ENCODE measurements around the gene ZBTB38. TPM values are rescaled to one million over a fixed set of nuclear protein-coding genes. Genes with fewer than 3 reads are reported as not detected.

The ZBTB38 gene
- total RNA-seq, 1 donor = 181 TPM

- Histone ChIP-seq H4K20me1 (ENCODE audit: insufficient read depth, low read length) (no peaks in the 10 kb centered on the region), H3K27ac (ENCODE audit: low read depth, low read length) (no peak overlapping the region), H3K4me2 (ENCODE audit: insufficient read depth, low read length) (no peak overlapping the region), H3K27me3 (ENCODE audit: insufficient read depth, low read length) (no peaks in the 10 kb centered on the region), H3K4me3 (ENCODE audit: insufficient read depth, low read length) (no peak overlapping the region), H3K9me3 (ENCODE audit: low read depth, low read length) (no peaks in the 10 kb centered on the region), H3K4me1 (ENCODE audit: insufficient read depth, low read length) (peaks cover 4% of the 10 kb centered on the region), H3K36me3 (ENCODE audit: insufficient read depth, low read length) (no peaks in the 10 kb centered on the region), H3K79me2 (ENCODE audit: insufficient read depth, low read length) (no peaks in the 10 kb centered on the region), H2AFZ (ENCODE audit: low read length) (no peak overlapping the region)
- no peak for DNase-seq (ENCODE audit: insufficient read length, low spot score, missing footprints)
- TF ChIP-seq CTCF (IDR thresholded peaks at IDR 0.05; ENCODE audit: extremely low read depth, low read depth, low read length) = no peak
Observed at GRCh38 chr3:141353652-141354495, 14.4 kb upstream of the ZBTB38 start.

- no peak for TF ChIP-seq CTCF (IDR thresholded peaks at IDR 0.05; ENCODE audit: extremely low read depth, low read depth, low read length)
- Histone ChIP-seq H3K4me1 (ENCODE audit: insufficient read depth, low read length) (no peaks in the 10 kb centered on the region), H3K36me3 (ENCODE audit: insufficient read depth, low read length) (no peaks in the 10 kb centered on the region), H3K27ac (ENCODE audit: low read depth, low read length) (no peak overlapping the region), H3K4me3 (ENCODE audit: insufficient read depth, low read length) (no peak overlapping the region), H3K9me3 (ENCODE audit: low read depth, low read length) (no peaks in the 10 kb centered on the region), H3K27me3 (ENCODE audit: insufficient read depth, low read length) (no peaks in the 10 kb centered on the region), H3K4me2 (ENCODE audit: insufficient read depth, low read length) (no peak overlapping the region), H3K79me2 (ENCODE audit: insufficient read depth, low read length) (no peaks in the 10 kb centered on the region), H4K20me1 (ENCODE audit: insufficient read depth, low read length) (no peaks in the 10 kb centered on the region), H2AFZ (ENCODE audit: low read length) (no peak overlapping the region)
- no peak for DNase-seq (ENCODE audit: insufficient read length, low spot score, missing footprints)
Observed at GRCh38 chr3:141354517-141354916, 13.8 kb upstream of the ZBTB38 start.

- no peak for TF ChIP-seq CTCF (IDR thresholded peaks at IDR 0.05; ENCODE audit: extremely low read depth, low read depth, low read length)
- no peaks in the 10 kb centered on the region for H3K79me2 ChIP-seq (ENCODE audit: insufficient read depth, low read length)
- H3K9me3 ChIP-seq (ENCODE audit: low read depth, low read length) = no peaks in the 10 kb centered on the region
- DNase-seq (ENCODE audit: insufficient read length, low spot score, missing footprints) = no peak
- no peaks in the 10 kb centered on the region for H3K4me1 ChIP-seq (ENCODE audit: insufficient read depth, low read length)
- H3K4me2 ChIP-seq (ENCODE audit: insufficient read depth, low read length) = no peak overlapping the region
- H3K27ac ChIP-seq (ENCODE audit: low read depth, low read length) = no peak overlapping the region
- no peaks in the 10 kb centered on the region for H3K27me3 ChIP-seq (ENCODE audit: insufficient read depth, low read length)
- no peaks in the 10 kb centered on the region for H3K36me3 ChIP-seq (ENCODE audit: insufficient read depth, low read length)
- no peak overlapping the region for H3K4me3 ChIP-seq (ENCODE audit: insufficient read depth, low read length)
- H2AFZ ChIP-seq (ENCODE audit: low read length) = no peak overlapping the region
- H4K20me1 ChIP-seq (ENCODE audit: insufficient read depth, low read length) = no peaks in the 10 kb centered on the region
Observed at GRCh38 chr3:141355242-141355641, 13.1 kb upstream of the ZBTB38 start.

GRCh38 chr3:141356046-141356445, 12.3 kb upstream of the ZBTB38 start:
- H3K4me2 ChIP-seq (ENCODE audit: insufficient read depth, low read length) = no peak overlapping the region
- H3K79me2 ChIP-seq (ENCODE audit: insufficient read depth, low read length) = no peaks in the 10 kb centered on the region
- H3K27ac ChIP-seq (ENCODE audit: low read depth, low read length) = no peak overlapping the region
- no peak overlapping the region for H2AFZ ChIP-seq (ENCODE audit: low read length)
- H3K27me3 ChIP-seq (ENCODE audit: insufficient read depth, low read length) = no peaks in the 10 kb centered on the region
- TF ChIP-seq CTCF (IDR thresholded peaks at IDR 0.05; ENCODE audit: extremely low read depth, low read depth, low read length) = no peak
- H3K4me1 ChIP-seq (ENCODE audit: insufficient read depth, low read length) = peaks cover 3% of the 10 kb centered on the region
- H3K9me3 ChIP-seq (ENCODE audit: low read depth, low read length) = no peaks in the 10 kb centered on the region
- no peak for DNase-seq (ENCODE audit: insufficient read length, low spot score, missing footprints)
- H3K36me3 ChIP-seq (ENCODE audit: insufficient read depth, low read length) = no peaks in the 10 kb centered on the region
- no peak overlapping the region for H3K4me3 ChIP-seq (ENCODE audit: insufficient read depth, low read length)
- H4K20me1 ChIP-seq (ENCODE audit: insufficient read depth, low read length) = no peaks in the 10 kb centered on the region
